Subcutaneous abdominal adipose tissue (tissue), 5 donors: Measurements from ENCODE around the gene ELL3.

Source experiments
- H3K27ac ChIP-seq: one replicate; pipeline ENCODE4 v1.7.0; 2013; ENCODE audit warnings: low read depth, mild to moderate bottlenecking, inconsistent platforms, low read length, moderate library complexity
- H3K27me3 ChIP-seq, 5 donors: one replicate each; pipeline ENCODE4 v1.7.0; 2013; ENCODE audit warnings: low read length in 5 of 5, inconsistent platforms in 1 of 5; ENCODE audit not compliant: control insufficient read depth in 5 of 5, insufficient read depth in 4 of 5
- H3K36me3 ChIP-seq, 5 donors: one replicate each; pipeline ENCODE4 v1.7.0; 2013; ENCODE audit warnings: low read length in 5 of 5; ENCODE audit not compliant: control insufficient read depth in 5 of 5, insufficient read depth in 5 of 5
- H3K4me1 ChIP-seq, 5 donors: one replicate each; pipeline ENCODE4 v1.7.0; 2013; ENCODE audit warnings: low read length in 5 of 5, mild to moderate bottlenecking in 3 of 5, moderate library complexity in 1 of 5; ENCODE audit not compliant: control insufficient read depth in 5 of 5, insufficient read depth in 5 of 5
- H3K4me3 ChIP-seq, 5 donors: one replicate each; pipeline ENCODE4 v1.7.0; 2013; ENCODE audit warnings: low read length in 5 of 5, low read depth in 1 of 5
- H3K9ac ChIP-seq, 5 donors: one replicate each; pipeline ENCODE4 v1.7.0; 2013; ENCODE audit warnings: low read length in 5 of 5, mild to moderate bottlenecking in 4 of 5, moderate library complexity in 3 of 5
- H3K9me3 ChIP-seq, 5 donors: one replicate each; pipeline ENCODE4 v1.7.0; 2013; ENCODE audit warnings: low read length in 5 of 5; ENCODE audit not compliant: control insufficient read depth in 5 of 5
- donor health status: healthy.
- donor health status: healthy.
- donor health status: healthy.
- donor health status: healthy.
- donor health status: healthy.

Gene ELL3

GRCh38 chr15:43800286-43801141, 23.7 kb upstream of the ELL3 start, which contains the start of gene HYPK:
TSS of gene HYPK (plus strand) at chr15:43800599. CDS start at chr15:43800623, 24 bp downstream.
- Histone ChIP-seq H3K9me3 (no peaks in the 10 kb centered on the region), H3K27ac (peak within 1 kb of the TSS; percentile 99), H3K4me3 (peak within 1 kb of the TSS; percentile 90 to 98 (median 93)), H3K4me1 (peaks cover 0 to 55% (median 28%) of the 10 kb centered on the region in 5 donors), H3K27me3 (no peaks in the 10 kb centered on the region), H3K36me3 (peaks cover 24 to 66% (median 50%) of the 10 kb centered on the region in 5 donors), H3K9ac (peak within 1 kb of the TSS; percentile 85 to 99 (median 91))

DNA sequence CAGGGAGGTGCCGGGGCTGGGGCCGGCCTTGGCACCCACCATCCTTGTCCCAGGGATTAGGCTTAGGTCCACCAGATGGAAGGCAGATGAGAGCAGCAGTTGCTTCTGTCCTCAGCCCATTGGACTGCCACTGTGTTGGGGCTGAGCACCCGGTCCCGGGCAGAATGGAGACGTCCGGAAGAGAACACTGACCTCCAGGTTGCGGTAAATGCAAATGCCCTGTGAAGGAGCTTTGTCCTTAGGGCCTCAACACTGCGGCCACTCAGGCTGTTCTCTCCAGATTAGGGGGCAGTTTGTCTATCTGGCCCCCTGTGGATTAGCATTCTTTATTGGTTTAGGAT, 23.1 kb upstream of the ELL3 start, which contains the start of gene SERINC4:
TSS of gene SERINC4 (minus strand) at position 276 of the 341 bp plus-strand sequence. CDS start at position 42, 234 bp downstream.
- peaks cover 20 to 66% (median 50%) of the 10 kb centered on the region in 5 donors for H3K36me3 ChIP-seq
- peak within 1 kb of the TSS; percentile 99 for H3K27ac ChIP-seq
- H3K27me3 ChIP-seq = no peaks in the 10 kb centered on the region
- H3K9me3 ChIP-seq = no peaks in the 10 kb centered on the region
- peak within 1 kb of the TSS; percentile 90 to 98 (median 93) for H3K4me3 ChIP-seq
- peak within 1 kb of the TSS; percentile 85 to 99 (median 91) for H3K9ac ChIP-seq
- peaks cover 0 to 61% (median 34%) of the 10 kb centered on the region in 5 donors for H3K4me1 ChIP-seq

GRCh38 chr15:43799209-43799944, 22.6 kb upstream of the ELL3 start:
- Histone ChIP-seq H3K9ac (peak overlapping the region in 3 of 5 donors; percentile 91 to 99 (median 97)), H3K36me3 (peaks cover 15 to 66% (median 50%) of the 10 kb centered on the region in 5 donors), H3K9me3 (no peaks in the 10 kb centered on the region), H3K27me3 (no peaks in the 10 kb centered on the region), H3K4me3 (peak overlapping the region in 2 of 5 donors; percentile 90 to 92), H3K27ac (peak overlapping the region; percentile 99), H3K4me1 (peaks cover 4 to 66% (median 39%) of the 10 kb centered on the region in 5 donors)

- Histone ChIP-seq H3K27ac (peak overlapping the region; percentile 35), H3K4me1 (peaks cover 8 to 85% (median 56%) of the 10 kb centered on the region in 5 donors), H3K4me3 (no peak overlapping the region), H3K9me3 (no peaks in the 10 kb centered on the region), H3K27me3 (no peaks in the 10 kb centered on the region), H3K36me3 (peaks cover 9 to 64% (median 49%) of the 10 kb centered on the region in 5 donors), H3K9ac (no peak overlapping the region)
Measured at GRCh38 chr15:43796566-43796965, 19.8 kb upstream of the ELL3 start.

DNA sequence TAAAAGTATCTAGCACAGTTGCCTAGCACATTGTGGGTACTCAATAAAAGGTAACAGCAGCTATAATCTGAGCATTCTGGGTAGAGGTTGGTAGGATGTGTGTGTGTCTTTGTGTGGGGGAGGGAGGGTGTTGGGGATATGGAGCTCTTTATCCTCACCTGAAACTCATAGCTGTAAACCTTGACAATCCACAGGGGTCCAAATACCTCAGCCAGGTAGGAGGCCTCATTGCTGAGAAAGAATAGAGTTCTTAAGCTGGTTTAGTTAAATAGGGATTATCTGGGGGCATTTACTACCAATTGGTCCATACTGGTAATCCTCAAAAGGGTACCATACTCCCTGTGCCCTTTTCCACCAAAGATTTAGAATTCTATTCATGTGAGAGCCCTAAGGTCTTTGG, 19.2 kb upstream of the ELL3 start:
- no peak overlapping the region for H3K4me3 ChIP-seq
- H3K27me3 ChIP-seq = no peaks in the 10 kb centered on the region
- peaks cover 8 to 83% (median 54%) of the 10 kb centered on the region in 5 donors for H3K4me1 ChIP-seq
- H3K9me3 ChIP-seq = no peaks in the 10 kb centered on the region
- peak overlapping the region; percentile 100 for H3K27ac ChIP-seq
- H3K36me3 ChIP-seq = peaks cover 9 to 64% (median 49%) of the 10 kb centered on the region in 5 donors
- no peak overlapping the region for H3K9ac ChIP-seq

- Histone ChIP-seq H3K4me3 (no peak overlapping the region), H3K9ac (no peak overlapping the region), H3K9me3 (no peaks in the 10 kb centered on the region), H3K27me3 (no peaks in the 10 kb centered on the region), H3K4me1 (peaks cover 8 to 76% (median 49%) of the 10 kb centered on the region in 5 donors), H3K36me3 (peaks cover 9 to 64% (median 49%) of the 10 kb centered on the region in 5 donors), H3K27ac (peak overlapping the region; percentile 100)
Measured at GRCh38 chr15:43795197-43795596, 18.4 kb upstream of the ELL3 start.

DNA sequence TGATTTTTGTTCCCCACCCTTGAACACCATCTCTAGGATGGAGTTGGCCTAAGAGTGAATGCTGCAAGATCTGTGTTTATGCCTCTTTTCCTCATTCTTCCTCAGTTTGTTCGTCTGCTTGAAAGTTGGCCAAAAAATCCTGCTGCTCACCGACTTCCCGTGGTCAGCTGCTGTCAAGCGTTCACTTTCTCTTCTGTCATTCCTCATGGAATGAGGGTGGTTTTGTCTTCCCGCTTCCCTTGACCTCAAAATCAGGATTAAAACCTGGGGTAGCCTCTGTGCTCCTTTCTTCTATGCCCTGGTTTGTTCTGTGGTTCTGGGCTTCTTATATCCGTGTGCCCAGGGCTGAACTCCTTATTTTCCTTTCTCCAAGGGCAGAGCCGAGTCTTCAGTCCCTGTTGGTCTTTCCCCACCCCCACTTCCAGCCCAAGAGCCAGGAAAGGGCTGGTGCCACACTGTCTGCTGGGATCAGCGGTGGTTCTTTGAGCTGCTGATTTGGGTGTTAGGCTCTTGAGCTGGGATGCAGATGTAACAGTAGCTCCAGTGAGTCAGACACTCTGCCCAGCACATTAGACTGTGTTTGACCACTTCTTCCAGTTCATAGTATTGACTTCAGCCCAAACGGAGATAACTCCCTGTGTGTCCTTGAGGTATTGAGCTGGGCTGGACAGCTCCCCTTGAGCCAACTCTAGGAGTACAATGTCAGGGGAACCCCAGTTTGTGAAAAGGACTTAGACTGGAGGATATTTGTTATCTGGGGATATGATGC, 17.7 kb upstream of the ELL3 start:
- peak overlapping the region; percentile 100 for H3K27ac ChIP-seq
- H3K4me1 ChIP-seq = peaks cover 8 to 70% (median 44%) of the 10 kb centered on the region in 5 donors
- peak overlapping the region in 1 of 5 donors; percentile 4 for H3K4me3 ChIP-seq
- H3K9ac ChIP-seq = peak overlapping the region in 1 of 5 donors; percentile 40
- H3K27me3 ChIP-seq = no peaks in the 10 kb centered on the region
- H3K36me3 ChIP-seq = peaks cover 9 to 58% (median 49%) of the 10 kb centered on the region in 5 donors
- H3K9me3 ChIP-seq = no peaks in the 10 kb centered on the region

- no peaks in the 10 kb centered on the region for H3K27me3 ChIP-seq
- peak overlapping the region; percentile 100 for H3K27ac ChIP-seq
- peak overlapping the region; percentile 98 to 100 (median 100) for H3K9ac ChIP-seq
- peaks cover 8 to 63% (median 44%) of the 10 kb centered on the region in 5 donors for H3K4me1 ChIP-seq
- peak overlapping the region; percentile 84 to 99 (median 96) for H3K4me3 ChIP-seq
- peaks cover 9 to 50% (median 41%) of the 10 kb centered on the region in 5 donors for H3K36me3 ChIP-seq
- no peaks in the 10 kb centered on the region for H3K9me3 ChIP-seq
Measured at GRCh38 chr15:43793647-43794046, 16.9 kb upstream of the ELL3 start.

GRCh38 chr15:43792761-43793476, 16.2 kb upstream of the ELL3 start:
- Histone ChIP-seq H3K36me3 (peaks cover 9 to 44% (median 36%) of the 10 kb centered on the region in 5 donors), H3K9ac (peak overlapping the region; percentile 98 to 100 (median 100))

More at GRCh38 chr15:43792761-43793476, 16.2 kb upstream of the ELL3 start:
- peak overlapping the region; percentile 84 to 99 (median 96) for H3K4me3 ChIP-seq
- peak overlapping the region; percentile 100 for H3K27ac ChIP-seq
- H3K4me1 ChIP-seq = peaks cover 8 to 57% (median 39%) of the 10 kb centered on the region in 5 donors
- no peaks in the 10 kb centered on the region for H3K9me3 ChIP-seq
- H3K27me3 ChIP-seq = no peaks in the 10 kb centered on the region
